Neural crest cell (in vitro differentiated cells): Measurements from ENCODE around the gene LRRC4B. TPM values are rescaled to one million over a fixed set of nuclear protein-coding genes. Genes with fewer than 3 reads are reported as not detected.
A peak's percentile ranks its signal among the peaks of the same experiment; 100 is the strongest.
"Not testable (repeated sequence)": the region's sequence is repeated elsewhere in the genome, so short reads cannot be mapped to it uniquely, and the experiment has no call there.

Experiments used
- DNase-seq: peaks from one replicate; pipeline ENCODE4 v3.0.0; 2021; ENCODE audit warnings: low read depth, mixed read lengths, low spot score
- H3K27ac Mint-ChIP-seq: one replicate; pipeline ENCODE4 v1.8.0; 2021; ENCODE audit warnings: mild to moderate bottlenecking, mixed read lengths; ENCODE audit not compliant: unreplicated experiment
- H3K27me3 Mint-ChIP-seq: 2 replicates; pipeline ENCODE4 v1.8.0; 2021; ENCODE audit warnings: low read depth, mild to moderate bottlenecking, mixed read lengths
- H3K36me3 Mint-ChIP-seq: 2 replicates; pipeline ENCODE4 v1.8.0; 2021; ENCODE audit warnings: low read depth, mild to moderate bottlenecking, mixed read lengths
- H3K4me1 Mint-ChIP-seq: 2 replicates; pipeline ENCODE4 v1.8.0; 2021; ENCODE audit warnings: mixed read lengths
- H3K4me3 Mint-ChIP-seq: one replicate; pipeline ENCODE4 v1.8.0; 2021; ENCODE audit warnings: mild to moderate bottlenecking, mixed read lengths
- H3K9me3 Mint-ChIP-seq: 2 replicates; pipeline ENCODE4 v1.8.0; 2021; ENCODE audit warnings: mixed read lengths
- total RNA-seq: library from RNA; stranded (reverse); gene quantifications from 2 replicates; pipeline ENCODE4 v1.2.1, GENCODE V29; 2021
- TF ChIP-seq, protein P1 (sequence below): fragments of 200-600 bp; sonication (generic); conservative IDR thresholded peaks from 2 replicates; pipeline ENCODE4 v1.5.0; 2021; ENCODE audit warnings: antibody characterized with exemption, mild to moderate bottlenecking

LRRC4B gene
- total RNA-seq, 1 donor from 2014 or later: 50.2 TPM

DNA sequence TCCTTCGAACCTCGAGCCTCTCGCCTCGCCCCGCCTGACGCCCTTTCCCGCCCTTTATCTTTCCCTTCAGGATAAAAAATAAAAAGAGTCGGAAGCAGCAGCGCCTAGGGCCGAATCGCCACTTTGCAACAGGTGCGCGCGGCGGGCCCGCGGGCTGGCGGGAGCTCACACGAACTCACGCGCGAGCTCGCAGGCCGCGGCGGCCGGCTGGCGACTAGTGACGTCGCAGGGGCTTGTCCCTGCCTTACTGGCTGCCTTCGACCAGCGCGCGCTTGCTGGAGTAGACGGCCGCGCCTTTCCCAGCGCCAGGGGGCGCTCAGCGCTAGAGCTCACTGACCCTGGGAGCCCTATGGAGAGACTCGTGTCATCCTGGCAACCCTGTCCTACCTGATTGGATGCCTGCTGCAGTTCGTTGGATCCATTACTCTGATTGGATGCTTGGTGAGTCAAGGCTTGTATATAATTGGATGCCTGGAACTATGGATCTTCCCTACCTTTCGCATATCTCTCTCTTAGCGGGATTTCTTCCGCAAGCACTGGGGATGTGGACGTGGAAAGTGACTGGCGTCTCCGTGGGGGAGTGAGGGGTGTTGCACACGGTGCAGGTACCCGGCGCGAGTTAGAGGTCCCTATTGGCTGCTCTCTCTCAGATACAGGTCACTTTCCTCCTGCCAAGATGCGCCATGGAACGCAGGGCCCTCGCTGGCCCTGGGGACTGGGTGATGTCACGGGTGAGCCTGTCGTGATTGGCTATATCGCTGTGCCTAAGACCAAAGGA, 38.0 kb upstream of the LRRC4B start:
- peaks cover 63% of the 10 kb centered on the region for H3K27me3 Mint-ChIP-seq
- H3K27ac Mint-ChIP-seq, H3K9me3 Mint-ChIP-seq, DNase-seq, H3K36me3 Mint-ChIP-seq: not testable (repeated sequence)
- peak overlapping the region; percentile 22 for H3K4me3 Mint-ChIP-seq
- TF ChIP-seq, protein P1, sequence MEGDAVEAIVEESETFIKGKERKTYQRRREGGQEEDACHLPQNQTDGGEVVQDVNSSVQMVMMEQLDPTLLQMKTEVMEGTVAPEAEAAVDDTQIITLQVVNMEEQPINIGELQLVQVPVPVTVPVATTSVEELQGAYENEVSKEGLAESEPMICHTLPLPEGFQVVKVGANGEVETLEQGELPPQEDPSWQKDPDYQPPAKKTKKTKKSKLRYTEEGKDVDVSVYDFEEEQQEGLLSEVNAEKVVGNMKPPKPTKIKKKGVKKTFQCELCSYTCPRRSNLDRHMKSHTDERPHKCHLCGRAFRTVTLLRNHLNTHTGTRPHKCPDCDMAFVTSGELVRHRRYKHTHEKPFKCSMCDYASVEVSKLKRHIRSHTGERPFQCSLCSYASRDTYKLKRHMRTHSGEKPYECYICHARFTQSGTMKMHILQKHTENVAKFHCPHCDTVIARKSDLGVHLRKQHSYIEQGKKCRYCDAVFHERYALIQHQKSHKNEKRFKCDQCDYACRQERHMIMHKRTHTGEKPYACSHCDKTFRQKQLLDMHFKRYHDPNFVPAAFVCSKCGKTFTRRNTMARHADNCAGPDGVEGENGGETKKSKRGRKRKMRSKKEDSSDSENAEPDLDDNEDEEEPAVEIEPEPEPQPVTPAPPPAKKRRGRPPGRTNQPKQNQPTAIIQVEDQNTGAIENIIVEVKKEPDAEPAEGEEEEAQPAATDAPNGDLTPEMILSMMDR: peak; percentile 40
- peaks cover 17% of the 10 kb centered on the region for H3K4me1 Mint-ChIP-seq

DNA sequence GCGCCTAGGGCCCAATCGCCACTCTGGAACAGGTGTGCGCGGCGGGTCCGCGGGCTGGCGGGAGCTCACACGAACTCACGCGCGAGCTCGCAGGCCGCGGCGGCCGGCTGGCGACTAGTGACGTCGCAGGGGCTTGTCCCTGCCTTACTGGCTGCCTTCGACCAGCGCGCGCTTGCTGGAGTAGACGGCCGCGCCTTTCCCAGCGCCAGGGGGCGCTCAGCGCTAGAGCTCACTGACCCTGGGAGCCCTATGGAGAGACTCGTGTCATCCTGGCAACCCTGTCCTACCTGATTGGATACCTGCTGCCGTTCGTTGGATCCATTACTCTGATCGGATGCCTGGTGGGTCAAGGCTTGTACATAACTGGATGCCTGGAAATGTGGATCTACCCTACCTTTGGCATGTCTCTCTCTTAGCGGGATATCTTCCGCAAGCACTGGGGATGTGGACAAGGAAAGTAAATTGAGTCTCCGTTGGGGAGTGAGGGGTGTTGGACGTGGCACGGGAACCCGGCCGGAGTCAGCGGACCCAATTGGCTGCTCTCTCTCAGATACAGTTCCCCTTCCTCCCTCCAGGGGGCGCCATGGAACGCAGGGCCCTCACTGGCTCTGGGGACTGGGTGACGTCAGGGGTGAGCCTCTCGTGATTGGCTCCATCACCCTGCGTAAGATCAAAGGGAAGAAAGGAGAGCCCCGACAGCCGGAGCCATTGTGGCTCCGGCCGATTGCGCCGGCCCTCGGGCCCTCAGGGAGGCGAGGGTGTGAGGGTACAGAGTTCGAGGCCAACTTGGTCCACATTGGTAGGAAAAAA, 36.2 kb upstream of the LRRC4B start:
- not testable (repeated sequence) for H3K4me3 Mint-ChIP-seq, H3K27ac Mint-ChIP-seq, H3K9me3 Mint-ChIP-seq, DNase-seq, H3K36me3 Mint-ChIP-seq
- peaks cover 71% of the 10 kb centered on the region for H3K27me3 Mint-ChIP-seq
- H3K4me1 Mint-ChIP-seq: peaks cover 17% of the 10 kb centered on the region

DNA sequence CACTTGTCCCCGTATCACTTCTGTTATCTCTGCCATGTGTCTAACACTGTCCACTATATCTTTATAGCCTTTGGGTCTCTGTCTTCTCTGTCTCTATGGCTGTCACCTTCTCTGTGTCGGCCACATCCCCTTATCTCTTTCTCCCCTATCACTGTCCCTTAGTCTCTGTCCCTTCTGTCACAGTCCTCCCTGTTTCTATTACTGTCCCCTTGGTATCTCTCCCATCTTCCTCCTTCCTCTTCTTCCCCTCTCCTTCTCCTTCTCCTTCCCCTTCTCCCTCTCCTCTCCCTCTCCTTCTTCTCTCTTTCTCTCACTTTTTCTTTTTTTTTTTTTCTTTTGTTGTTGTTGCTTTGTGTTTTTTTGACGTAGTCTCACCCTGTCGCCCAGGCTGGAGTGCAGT, 34.7 kb upstream of the LRRC4B start:
- H3K4me3 Mint-ChIP-seq: no peak overlapping the region
- peaks cover 13% of the 10 kb centered on the region for H3K4me1 Mint-ChIP-seq
- no peak overlapping the region for H3K27ac Mint-ChIP-seq
- peaks cover 3% of the 10 kb centered on the region for H3K9me3 Mint-ChIP-seq
- TF ChIP-seq, protein P1: no peak
- H3K36me3 Mint-ChIP-seq: no peaks in the 10 kb centered on the region
- peaks cover 65% of the 10 kb centered on the region for H3K27me3 Mint-ChIP-seq
- no peak for DNase-seq

DNA sequence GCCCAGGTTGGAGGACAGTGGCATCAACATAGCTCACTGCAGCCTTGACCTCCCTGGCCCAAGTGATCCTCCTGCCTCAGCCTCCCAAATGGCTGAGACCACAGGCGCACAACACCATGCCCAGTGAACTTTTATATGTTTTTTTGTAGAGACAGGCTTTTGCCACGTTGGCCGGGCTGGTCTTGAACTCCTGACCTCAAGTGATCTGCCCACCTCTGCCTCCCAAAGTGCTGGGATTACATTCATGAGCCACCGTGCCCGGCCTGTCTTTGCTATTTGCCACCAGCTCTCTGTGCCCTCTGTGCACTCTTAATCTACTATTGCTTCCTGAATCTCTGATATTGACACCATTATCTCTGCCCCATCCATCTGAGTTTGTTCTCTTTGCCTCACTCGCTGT, 34.3 kb upstream of the LRRC4B start:
- Mint-ChIP-seq H3K9me3 (peaks cover 3% of the 10 kb centered on the region), H3K27ac (no peak overlapping the region), H3K4me1 (peaks cover 13% of the 10 kb centered on the region), H3K36me3 (no peaks in the 10 kb centered on the region), H3K27me3 (peaks cover 63% of the 10 kb centered on the region), H3K4me3 (no peak overlapping the region)
- no peak for DNase-seq
- TF ChIP-seq, protein P1: no peak

DNA sequence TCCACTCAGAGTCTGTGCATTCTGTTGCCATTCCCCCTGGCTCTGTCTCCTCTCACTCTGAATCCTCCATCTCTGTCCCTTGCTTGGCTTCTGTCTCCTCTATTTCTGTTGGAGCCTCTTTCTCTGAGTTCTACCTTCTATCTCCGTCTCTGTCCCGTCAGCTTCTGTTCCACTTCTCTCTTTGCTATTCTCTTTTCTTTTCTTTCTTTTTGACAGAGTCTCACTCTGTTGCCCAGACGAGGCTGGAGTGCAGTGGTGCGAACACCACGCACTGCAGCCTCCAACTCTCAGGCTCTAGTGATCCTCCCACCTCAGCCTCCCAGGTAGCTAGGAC, 33.8 kb upstream of the LRRC4B start:
- Mint-ChIP-seq H3K4me3 (no peak overlapping the region), H3K4me1 (peaks cover 13% of the 10 kb centered on the region), H3K27ac (no peak overlapping the region), H3K9me3 (peaks cover 3% of the 10 kb centered on the region), H3K27me3 (peaks cover 58% of the 10 kb centered on the region), H3K36me3 (no peaks in the 10 kb centered on the region)
- DNase-seq: no peak
- TF ChIP-seq, protein P1: no peak
